Thyroid gland (tissue), 4 donors: ENCODE data around the gene MRM2. TPM values are rescaled to one million over a fixed set of nuclear protein-coding genes. Genes with fewer than 3 reads are reported as not detected.

ENCODE experiments used
- DNase-seq, 2 donors: peaks; one replicate each; pipeline ENCODE4 v3.0.0-alpha.2; 2019
- H3K27ac ChIP-seq, 3 donors: fragments of 200-600 bp; sonication (generic); 1 replicate in 2 of 3; 2 replicates in 1 of 3; pipeline ENCODE4 v1.5.1; 2016 to 2019; ENCODE audit warnings: mild to moderate bottlenecking in 1 of 3, moderate library complexity in 1 of 3
- H3K27me3 ChIP-seq: fragments of 200-600 bp; sonication (generic); one replicate; pipeline ENCODE4 v1.5.1; 2019
- H3K36me3 ChIP-seq, 2 donors: fragments of 200-600 bp; sonication (generic); one replicate each; pipeline ENCODE4 v1.5.1; 2016 to 2019
- H3K4me1 ChIP-seq, 2 donors: fragments of 200-600 bp; sonication (generic); one replicate each; pipeline ENCODE4 v1.5.1; 2017 to 2019
- H3K4me3 ChIP-seq, 3 donors: fragments of 200-600 bp; sonication (generic); replicated peaks in 1 of 3; 1 replicate in 2 of 3; 2 replicates in 1 of 3; pipeline ENCODE4 v1.5.1; 2016; ENCODE audit warnings: mild to moderate bottlenecking in 1 of 3
- H3K9me3 ChIP-seq: fragments of 200-600 bp; sonication (generic); one replicate; pipeline ENCODE4 v1.5.1; 2017
- CTCF ChIP-seq, 6 experiments: fragments of 200-600 bp in 3 of 6; fragments of 450-650 bp in 3 of 6; sonication (generic) in 3 of 6; IDR thresholded peaks; one replicate each; pipeline ENCODE4 v1.5.1; 2016 to 2019; ENCODE audit warnings: antibody characterized with exemption in 6 of 6, mild to moderate bottlenecking in 2 of 6, inconsistent platforms in 1 of 6, moderate library complexity in 1 of 6
- POLR2A ChIP-seq, 2 donors: fragments of 450-650 bp; IDR thresholded peaks; one replicate each; pipeline ENCODE4 v1.6.1; 2017; ENCODE audit warnings: antibody characterized with exemption in 2 of 2, mild to moderate bottlenecking in 2 of 2, moderate library complexity in 1 of 2
- WGBS, 2 donors: methylation state at CpG; one replicate each; pipeline ENCODE4 v1.1.5; 2017; 5-methylcytosine and 5-hydroxymethylcytosine counted together
- intact Hi-C: fragments of 100-400 bp; cut with DNase I; formaldehyde crosslinking; loops from one replicate; pipeline ENCODE4 v1.15.1; 2023
- total RNA-seq, 4 donors: library from RNA; depleted of rRNA; stranded (reverse); fragments of >200 nt; gene quantifications; one replicate each; pipeline ENCODE4 v1.2.3, GENCODE V29; 2016

The MRM2 gene
- total RNA-seq, 4 donors from 2014 or later: 14.7 to 23.8 (median 18.2) TPM

GRCh38 chr7:2253525-2254244 is 11.7 kb upstream of the MRM2 start:
- DNase-seq: no peak
- Histone ChIP-seq H3K4me1 (no peaks in the 10 kb centered on the region), H3K9me3 (no peaks in the 10 kb centered on the region), H3K36me3 (peaks cover 6 to 8% of the 10 kb centered on the region in 2 donors), H3K4me3 (no peak overlapping the region), H3K27ac (no peak overlapping the region), H3K27me3 (no peaks in the 10 kb centered on the region)
- intact Hi-C loops: no loop called here
- 89 to 91% methylated on average over 23 to 32 of the region's 32 CpGs for WGBS, 2 donors
- TF ChIP-seq CTCF (IDR thresholded peaks at IDR 0.05): no peak
- no peak for TF ChIP-seq POLR2A (IDR thresholded peaks at IDR 0.05)

GRCh38 chr7:2253021-2253420 is 11.0 kb upstream of the MRM2 start:
- Histone ChIP-seq H3K36me3 (peaks cover 6 to 8% of the 10 kb centered on the region in 2 donors), H3K9me3 (no peaks in the 10 kb centered on the region), H3K27me3 (no peaks in the 10 kb centered on the region), H3K4me1 (no peaks in the 10 kb centered on the region), H3K27ac (no peak overlapping the region), H3K4me3 (no peak overlapping the region)
- WGBS, 2 donors: 66 to 88% methylated on average over 7 of the region's 9 CpGs
- DNase-seq: no peak
- TF ChIP-seq POLR2A (IDR thresholded peaks at IDR 0.05): no peak
- no peak for TF ChIP-seq CTCF (IDR thresholded peaks at IDR 0.05)
- intact Hi-C loops: no loop called here

- H3K27ac ChIP-seq: no peak overlapping the region
- no peak overlapping the region for H3K4me3 ChIP-seq
- 88% methylated on average over 24 of the region's 24 CpGs for WGBS, 2 donors
- no peak for DNase-seq
- no peaks in the 10 kb centered on the region for H3K9me3 ChIP-seq
- TF ChIP-seq POLR2A (IDR thresholded peaks at IDR 0.05) (no peak), CTCF (IDR thresholded peaks at IDR 0.05) (no peak)
- H3K36me3 ChIP-seq: peaks cover 6 to 8% of the 10 kb centered on the region in 2 donors
- H3K27me3 ChIP-seq: no peaks in the 10 kb centered on the region
- intact Hi-C loops: no loop called here
- H3K4me1 ChIP-seq: no peaks in the 10 kb centered on the region
Measured at GRCh38 chr7:2251841-2252771, 10.1 kb upstream of the MRM2 start.

- no peak for TF ChIP-seq CTCF (IDR thresholded peaks at IDR 0.05)
- TF ChIP-seq POLR2A (IDR thresholded peaks at IDR 0.05): no peak
- H3K36me3 ChIP-seq: peaks cover 3 to 4% of the 10 kb centered on the region in 2 donors
- WGBS, 2 donors: 85 to 87% methylated on average over 7 to 10 of the region's 10 CpGs
Measured at GRCh38 chr7:2251381-2251780, 9.4 kb upstream of the MRM2 start.

More at GRCh38 chr7:2251381-2251780, 9.4 kb upstream of the MRM2 start:
- Histone ChIP-seq H3K27ac (no peak overlapping the region), H3K4me1 (no peaks in the 10 kb centered on the region), H3K9me3 (no peaks in the 10 kb centered on the region), H3K4me3 (no peak overlapping the region), H3K27me3 (no peaks in the 10 kb centered on the region)
- no peak for DNase-seq
- intact Hi-C loops: no loop called here
